Daoy (cell line): ENCODE results near the gene FAM163A. TPM values are rescaled to one million over a fixed set of nuclear protein-coding genes. Genes with fewer than 3 reads are reported as not detected.
"Not testable (repeated sequence)": the region's sequence is repeated elsewhere in the genome, so short reads cannot be mapped to it uniquely, and the experiment has no call there.

Experiments
- DNase-seq: peaks from one replicate; pipeline ENCODE4 v3.0.0-alpha.2; 2015; ENCODE audit warnings: low read depth
- total RNA-seq: library from RNA; depleted of rRNA; stranded (reverse); fragments of >200 nt; shearing (Covaris generic); gene quantifications from 2 replicates; pipeline ENCODE4 v1.2.3, GENCODE V29; 2014

Gene FAM163A
- total RNA-seq, 1 experiment from 2014 or later, result not detected

DNA sequence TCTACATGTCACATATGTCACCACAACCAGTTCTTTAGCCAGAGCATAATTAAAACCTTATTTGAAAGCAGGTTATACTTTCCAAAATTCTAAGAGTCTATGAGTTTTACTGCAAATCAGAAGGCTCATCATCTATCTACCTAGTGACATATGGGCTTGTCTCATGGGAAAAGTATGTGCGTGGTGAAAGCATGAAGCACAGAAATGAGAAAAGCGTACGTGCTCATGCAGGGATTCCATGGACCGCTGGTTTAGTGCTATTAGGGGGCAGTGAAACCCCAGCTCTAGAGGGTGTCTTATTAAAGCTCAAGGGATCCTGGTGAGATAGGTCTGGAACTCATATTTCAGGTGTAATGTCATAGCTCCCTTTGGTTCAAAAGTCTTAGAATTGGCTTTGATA, 50.2 kb downstream of the FAM163A start:
- no peak for DNase-seq

DNA sequence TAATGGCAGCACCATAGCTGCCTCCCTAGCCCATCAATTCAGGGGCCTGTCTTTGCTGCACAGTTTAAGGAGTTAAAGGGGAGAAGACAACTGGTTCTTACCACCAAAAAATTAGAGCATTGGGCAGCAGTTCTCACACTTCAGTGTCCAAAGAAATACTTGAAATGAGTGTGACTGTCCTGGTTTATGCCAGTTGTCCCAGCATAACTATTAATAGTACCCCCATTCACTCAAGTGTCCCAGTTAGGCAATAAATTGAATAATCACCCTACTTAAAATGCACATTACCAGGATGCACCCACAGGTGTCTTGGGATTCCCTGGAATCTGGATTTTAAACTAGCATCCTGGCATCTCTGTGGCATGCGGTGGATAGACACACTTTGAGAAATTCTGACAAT, 51.1 kb downstream of the FAM163A start:
- no peak for DNase-seq

DNA sequence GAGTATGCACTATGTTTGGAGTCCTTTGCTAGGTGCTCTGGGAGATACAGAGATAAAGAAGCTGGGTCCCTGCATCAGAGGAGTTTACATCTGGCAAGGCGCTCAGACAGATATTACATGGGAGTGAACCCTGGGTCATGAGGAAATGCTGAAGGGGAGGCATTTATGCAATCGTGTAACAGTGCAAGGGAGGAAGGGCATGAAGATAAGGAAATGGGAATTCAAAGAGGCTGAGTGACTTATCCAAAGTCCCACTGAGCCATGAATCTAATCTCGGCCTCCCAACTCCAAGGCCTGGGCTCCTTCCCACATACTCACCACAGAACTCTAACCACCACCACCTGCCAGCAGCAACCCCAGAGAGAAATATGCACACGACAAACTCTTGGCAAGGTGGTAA, 51.6 kb downstream of the FAM163A start:
- DNase-seq, result peak; percentile 75

DNA sequence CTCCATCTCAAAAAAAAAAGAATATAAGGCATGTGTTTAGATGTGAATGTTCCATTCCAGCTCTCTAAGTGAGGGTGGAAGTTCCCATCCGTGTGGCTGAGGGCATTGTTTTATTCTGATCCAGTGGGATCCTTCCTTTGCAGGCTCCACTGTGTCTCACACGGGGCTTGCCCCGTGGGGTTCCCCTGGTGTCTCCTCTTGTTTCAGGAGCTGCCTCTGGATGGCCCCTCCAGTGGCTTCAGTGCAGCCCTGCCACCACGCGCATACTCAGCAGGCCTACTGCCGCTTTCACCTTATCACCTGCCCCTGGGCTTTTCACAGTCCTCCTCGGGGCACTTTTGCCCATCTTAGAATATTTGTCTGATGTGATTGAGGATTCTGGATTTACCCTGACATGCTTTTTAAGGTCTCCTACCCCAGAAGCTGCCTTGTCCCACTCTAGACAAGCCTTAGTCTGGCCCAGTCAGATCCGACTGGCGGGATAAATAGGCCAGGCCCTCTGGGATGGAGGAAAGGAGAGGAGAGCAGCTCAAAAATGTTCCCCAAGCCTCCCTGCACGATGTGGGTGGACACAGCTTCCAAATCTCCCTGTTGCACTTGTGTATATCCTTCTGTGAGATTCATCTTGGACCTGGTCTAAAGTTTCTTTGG, 55.2 kb downstream of the FAM163A start:
- no peak for DNase-seq

DNA sequence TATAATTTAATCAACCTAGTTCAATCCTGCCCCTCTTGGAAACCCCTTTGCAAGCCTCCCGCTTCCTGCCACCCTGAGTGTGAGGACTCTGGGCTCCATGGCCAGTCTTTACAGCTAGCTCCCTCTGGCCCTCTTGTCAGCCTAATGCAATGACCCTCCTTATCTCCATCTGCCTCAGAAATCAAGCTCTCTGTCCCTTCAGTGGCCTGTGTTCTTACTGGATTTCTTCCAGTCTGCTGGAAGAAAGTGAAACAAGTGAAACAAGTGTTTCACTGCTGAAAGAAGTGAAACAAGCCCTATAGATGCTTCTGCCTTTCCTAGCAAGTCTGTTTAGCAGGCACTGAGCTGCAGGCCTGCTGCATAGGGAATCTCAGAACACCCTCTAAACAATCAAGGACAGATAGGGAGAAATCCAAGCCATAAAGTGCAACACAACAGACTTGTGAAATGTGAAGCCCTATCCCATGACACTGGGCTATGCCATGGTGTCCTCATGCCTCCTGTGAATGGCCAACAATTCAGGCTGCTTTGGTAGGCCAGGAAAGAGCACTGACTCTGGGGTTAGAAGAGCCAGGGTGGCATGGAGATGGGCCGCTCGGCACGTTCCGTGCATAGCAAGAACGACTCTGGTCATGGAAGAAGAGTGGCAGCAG, 55.9 kb downstream of the FAM163A start:
- DNase-seq, result no peak

DNA sequence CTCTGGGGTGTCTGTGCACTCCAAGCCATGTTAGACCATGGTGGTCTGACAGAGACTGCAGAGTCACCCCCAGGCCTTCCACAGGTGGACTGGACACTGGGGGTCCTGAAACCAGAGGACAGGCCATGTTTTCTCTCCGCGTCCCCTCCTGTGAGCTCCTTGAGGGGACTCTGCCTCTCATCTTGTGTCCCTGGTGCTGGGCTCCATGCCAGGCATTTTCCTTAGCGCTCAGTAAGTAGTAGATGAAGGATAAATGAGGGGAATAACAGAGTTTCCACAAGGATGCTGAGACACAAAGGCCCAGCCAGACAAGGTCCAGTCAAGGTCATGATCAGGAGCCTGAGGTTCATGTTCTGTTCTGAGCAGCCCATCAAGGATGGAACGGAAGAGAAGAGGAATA, 57.4 kb downstream of the FAM163A start:
- no peak for DNase-seq

DNA sequence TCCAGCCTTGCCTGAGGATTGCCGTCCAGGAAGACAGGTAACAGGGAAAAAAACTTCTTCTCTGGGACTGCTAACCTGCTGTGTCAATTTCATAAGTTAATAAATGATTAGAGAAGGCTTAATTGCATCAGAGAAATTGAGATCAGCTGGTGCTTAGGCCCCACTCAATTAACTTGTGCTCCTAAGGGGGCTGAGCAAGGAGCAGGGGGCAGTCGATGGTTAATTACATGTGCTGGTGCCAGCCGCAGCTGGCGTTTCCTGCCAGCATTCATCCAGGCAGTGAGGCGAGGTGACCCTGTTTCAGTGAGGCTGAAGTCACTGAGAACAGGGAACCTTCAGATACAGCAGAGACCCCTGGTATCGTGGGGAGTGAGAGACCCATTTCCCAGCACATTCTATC, 60.0 kb downstream of the FAM163A start:
- DNase-seq, result no peak

DNA sequence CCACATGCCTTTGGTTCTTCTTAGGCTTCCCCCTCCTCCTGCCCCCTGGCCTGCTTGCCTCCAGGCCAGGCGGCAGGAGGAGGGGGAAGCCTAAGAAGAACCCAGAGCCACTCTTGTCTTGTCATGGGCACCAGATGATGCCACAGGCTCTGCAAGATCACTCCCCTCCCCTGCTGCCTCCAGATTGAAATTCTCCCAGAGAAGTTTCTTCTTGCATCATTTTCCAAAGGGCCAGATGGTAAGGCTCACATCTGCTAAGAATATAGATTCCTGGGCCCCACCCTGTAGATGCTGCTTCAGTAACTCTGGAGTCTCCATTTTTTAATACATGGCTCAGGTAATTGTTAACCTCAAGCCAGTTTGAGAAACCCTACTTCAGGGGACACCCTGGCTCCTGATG, 60.8 kb downstream of the FAM163A start:
- DNase-seq, result no peak

DNA sequence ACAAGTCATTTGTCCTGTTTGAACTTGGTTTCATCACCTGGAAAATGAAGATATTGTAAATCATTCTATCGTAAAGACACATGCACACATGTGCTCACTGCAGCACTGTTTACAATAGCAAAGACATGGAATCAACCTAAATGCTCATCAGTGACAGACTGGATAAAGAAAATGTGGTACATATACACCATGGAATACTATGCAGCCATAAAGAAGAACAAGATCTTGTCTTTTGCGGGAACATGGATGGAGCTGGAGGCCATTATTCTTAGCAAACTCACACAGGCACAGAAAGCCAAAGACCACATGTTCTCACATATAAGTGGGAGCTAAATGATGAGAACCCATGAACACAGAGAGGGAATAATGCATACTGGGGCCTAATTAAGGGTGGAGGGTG, 61.3 kb downstream of the FAM163A start:
- not testable (repeated sequence) for DNase-seq

DNA sequence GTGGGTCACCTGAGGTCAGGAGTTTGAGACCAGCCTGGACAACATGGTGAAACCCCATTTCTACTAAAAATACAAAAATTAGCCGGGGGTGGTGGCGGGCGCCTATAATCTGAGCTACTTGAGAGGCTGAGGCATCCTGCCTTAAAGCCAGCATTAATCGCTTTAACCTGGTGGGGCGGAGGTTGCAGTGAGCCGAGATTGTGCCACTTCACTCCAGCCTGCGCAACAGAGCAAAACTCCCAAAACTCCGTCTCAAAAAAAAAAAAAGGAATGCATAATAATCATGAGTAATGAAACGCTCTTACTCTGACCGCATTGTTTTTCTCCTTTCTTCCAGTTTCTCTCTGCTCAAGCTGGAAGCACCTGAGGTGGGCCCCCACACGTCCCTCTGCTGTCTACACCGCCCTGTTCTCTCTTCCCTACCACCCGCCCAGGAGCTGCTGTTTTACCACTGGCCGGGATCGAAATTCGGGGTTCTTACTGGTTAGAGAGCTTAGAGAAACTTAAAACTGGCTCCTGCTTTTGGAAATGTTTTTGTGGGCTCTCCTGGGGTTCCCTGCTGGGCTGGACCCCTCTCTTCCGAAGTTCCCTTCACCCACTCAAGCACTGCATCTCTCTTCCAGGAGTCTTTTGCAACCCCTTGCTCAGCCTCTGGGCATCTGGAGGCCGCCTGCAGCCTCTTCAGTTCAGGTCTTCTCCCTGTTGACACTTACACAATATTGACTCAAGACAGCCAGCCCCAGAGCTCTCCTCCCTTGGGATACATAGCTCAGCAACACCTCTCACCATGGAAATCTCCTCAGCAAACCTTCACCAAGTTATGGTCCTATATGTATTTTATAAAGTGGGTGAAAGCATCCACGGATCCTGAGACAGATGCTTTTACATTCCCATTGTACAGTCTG, 62.5 kb downstream of the FAM163A start:
- no peak for DNase-seq

DNA sequence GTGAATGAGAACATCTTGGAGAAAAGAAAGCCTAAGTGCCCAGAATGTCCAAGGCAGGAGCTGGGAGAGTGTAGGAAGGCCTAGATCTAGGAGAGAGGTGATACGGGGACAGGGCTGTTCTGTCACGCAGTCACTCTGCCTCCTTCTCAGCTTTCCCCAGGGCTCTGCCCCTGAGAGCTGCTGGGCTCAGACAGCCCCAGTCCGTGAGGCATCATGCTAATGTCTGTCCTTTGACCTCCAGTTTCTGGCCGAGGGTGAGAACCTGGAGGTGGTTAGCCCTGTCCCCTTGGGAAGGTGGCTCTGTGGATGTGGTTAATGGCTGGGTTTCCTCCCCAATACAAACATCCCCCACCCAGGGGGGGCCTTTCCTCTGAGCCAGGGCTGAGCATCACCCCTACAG, 63.2 kb downstream of the FAM163A start:
- DNase-seq, result no peak

DNA sequence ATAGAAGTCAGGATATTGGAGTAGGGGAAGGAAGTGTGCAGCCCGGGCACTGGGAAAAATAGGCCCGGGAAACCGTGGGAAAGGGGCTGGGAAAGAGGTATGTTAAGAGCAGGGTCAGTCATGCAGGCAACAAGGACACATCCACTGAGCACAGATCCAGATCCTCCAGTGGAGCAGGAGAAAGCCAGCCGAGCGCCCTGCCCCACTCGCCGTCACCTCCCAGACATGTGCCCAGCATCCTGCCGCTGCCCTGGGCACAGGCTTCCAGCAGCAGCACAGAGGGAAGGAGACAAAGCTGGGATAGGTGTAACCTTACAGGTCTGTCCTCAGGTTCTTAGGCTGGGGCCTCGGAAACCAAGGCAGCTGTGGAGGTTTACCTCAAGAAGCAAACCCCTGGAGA, 64.2 kb downstream of the FAM163A start:
- DNase-seq, result no peak

DNA sequence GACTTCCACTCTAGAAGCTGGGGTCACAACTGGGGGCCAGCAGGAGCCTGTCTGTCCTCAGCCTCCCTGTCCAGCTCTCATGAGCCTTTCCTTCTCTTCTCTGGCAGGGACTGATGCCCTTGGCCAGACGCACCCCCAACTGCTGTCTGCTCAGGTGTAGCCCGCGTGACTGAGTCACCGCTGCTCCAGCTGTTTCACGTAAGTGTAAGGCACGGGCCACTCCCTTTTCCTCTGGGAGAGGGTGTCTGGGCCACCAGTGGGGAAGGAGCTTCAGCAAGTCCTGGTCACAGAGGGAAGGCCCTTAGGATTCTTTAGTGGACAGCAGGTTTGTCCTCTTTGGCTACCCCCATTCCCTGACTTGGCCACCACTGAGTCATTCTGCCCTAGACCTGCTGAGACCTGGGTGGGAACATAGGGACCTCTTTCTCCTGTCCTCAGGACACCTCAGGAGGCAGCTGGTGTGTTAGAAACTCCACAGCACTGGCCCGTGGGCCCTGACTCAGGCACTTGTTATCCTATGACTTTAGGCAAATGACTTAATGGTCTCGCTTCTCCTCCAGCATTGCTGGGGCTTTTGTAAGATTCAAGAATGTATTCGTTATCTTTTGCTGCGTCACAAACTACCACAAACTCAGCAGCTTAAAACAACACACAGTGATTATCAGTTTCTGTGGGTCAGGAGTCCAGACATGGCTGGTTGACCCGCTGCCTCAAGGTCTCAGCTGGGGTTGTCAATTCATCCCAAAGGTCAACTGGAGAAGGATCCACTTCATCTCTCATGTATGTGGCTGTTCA, 64.8 kb downstream of the FAM163A start:
- peak; percentile 68 for DNase-seq

DNA sequence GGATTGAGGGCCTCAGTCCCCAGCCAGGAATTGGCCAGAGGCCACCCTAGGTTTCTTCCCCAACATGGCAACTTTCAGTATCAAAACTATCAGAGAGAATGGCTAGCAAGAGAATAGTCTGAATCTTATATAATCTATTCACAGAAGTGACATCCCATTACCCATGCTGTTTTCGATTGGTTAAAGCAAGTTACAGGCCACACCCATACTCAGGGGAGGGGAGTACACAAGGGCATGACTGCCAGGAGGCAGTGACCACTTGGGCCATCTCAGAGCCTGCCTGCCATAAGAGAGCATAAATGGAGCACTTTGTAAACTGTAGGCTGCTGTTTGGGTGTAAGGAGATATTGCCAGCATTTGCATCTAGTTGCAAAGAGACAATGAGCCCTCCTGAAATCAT, 65.4 kb downstream of the FAM163A start:
- DNase-seq, result no peak

DNA sequence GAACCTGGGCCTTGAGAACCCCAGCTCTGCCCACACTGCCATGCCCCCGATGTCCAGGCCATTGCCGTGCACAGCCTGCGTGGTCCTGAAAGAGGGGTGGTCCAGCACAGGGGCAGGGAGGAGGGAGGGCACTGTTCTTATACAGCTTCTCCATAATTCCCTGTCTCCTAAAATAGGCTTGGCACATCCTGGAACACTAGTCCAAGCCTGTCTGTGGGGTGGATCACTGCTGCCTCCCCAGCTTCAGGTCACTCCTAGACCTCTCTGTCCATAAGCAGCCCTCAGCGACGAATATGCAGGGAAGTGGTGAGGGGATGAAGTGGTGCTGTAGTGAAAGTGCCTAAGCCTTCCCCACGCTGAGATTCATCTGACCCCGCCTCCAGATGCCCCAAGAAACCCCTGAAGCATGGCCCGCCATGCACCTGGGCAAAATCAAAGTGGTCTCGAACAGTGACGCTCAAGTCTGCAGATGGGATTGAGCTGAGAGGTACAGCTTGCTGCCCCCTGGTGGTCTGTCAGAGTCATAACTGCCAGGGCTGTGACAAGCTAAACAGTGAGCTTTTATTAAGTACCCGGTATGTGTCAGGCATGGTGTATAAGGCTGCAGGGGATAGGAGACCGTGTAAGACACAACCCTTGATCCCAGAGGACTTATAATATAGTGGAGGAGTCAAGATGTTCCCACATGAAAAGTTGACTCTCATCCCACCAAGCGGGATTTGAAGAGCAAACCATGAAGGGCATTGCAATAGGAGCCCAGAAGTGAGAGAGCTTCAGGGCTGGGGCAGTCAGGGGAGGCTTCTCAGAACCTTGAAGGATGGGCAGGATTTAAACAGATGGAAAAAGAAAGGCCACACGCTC, 66.6 kb downstream of the FAM163A start:
- peak; percentile 79 for DNase-seq

DNA sequence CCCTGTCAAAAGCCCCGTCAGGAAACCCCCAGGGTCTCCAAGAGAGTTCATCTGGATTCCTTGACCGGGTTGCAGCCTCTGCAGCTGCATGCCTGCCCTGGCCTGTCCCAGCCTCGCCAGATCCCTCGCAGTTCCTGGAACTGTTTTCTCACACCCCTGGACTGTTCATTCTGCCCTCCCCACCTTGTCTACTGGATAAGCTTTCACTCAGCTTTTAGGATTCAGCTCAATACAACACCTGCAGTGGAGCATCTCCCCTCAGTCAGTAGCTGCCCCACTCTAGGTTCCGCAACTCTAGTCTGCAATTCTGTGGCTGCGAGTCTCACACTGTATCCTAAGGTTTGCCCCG, 67.2 kb downstream of the FAM163A start:
- DNase-seq, result no peak

DNA sequence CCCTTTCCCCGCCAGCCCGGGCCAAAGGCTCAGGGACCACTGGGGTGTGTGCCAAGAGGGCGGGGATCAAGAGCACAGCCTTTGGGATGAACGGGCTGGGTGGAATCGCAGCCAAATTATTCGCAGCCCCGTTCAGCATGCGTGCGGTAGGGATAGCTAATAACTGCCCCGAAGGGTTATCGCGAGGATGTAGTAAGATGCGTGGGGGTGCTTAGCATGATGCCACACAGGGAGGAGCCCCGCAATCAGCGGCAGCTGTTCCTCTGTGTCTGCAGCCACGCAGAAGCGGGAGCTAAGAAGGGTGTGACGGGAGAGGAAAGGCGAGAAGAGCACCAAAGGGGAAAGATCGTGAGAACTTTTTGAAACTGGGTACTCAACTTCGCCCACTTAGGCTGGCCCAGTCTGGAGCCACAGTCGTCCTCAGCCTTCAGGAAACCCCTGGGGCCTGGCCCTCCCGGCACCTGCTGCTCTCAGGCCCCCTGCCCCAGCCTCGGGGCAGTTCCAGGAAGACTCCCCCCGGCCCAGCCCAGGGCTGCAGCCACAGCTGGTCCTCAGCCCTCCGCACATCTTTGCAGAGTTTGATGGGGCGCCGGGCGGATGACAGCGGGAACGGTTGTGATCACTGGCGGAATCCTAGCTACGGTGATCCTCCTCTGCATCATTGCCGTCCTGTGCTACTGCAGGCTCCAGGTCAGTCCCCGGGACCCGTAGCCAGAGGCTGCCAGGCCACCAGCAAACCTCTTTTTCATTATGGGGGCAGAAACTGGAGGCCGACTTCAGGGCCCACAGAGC, 69.6 kb downstream of the FAM163A start:
- no peak for DNase-seq

DNA sequence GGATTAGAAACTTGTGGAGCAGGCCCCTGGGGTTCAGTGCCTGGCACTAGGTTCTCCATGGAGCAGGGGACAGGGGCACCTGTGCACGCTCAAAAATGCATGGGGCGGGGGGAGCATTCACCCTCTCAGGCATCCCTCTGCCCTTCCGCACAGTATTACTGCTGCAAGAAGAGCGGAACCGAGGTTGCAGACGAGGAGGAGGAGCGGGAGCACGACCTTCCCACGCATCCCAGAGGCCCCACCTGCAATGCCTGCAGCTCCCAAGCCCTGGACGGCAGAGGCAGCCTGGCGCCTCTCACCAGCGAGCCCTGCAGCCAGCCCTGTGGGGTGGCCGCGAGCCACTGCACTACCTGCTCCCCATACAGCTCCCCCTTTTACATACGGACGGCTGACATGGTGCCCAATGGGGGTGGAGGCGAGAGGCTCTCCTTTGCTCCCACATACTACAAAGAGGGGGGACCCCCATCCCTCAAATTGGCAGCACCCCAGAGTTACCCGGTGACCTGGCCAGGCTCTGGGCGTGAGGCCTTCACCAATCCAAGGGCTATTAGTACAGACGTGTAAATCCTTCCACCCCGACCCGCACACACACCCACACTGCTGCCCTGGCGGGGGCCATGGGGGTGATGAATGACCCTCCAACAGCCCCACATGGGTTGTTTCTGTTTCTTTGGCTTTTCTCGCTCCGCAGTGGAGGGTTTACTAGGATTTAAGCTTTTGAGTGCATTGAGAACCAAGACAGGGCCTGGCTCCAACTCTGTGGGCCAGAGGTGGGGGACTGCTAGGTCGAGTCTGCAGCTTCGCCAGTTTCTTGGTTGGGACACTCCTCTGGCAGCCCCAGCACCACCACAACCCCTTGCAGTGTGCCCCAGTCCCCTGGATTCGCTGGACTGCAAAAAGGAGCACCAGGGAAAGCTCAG, 70.8 kb downstream of the FAM163A start:
- no peak for DNase-seq

DNA sequence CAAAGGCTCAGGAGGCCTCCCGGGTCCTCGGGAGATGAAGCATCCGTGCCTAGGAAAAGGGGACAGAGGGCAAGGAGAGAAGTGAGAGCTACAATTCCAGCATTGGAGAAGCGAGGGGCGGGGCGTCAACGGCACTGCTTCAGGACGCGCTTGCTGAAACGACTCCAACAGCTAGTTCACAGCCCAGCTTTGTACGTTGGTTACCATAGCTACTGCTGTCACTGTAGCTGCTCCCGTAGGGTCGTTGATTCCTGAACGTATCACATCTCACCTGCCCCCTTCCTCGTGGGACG, 71.4 kb downstream of the FAM163A start:
- DNase-seq, result no peak
